Right atrium auricular region (tissue), 2 donors: ENCODE data around the gene MGST2. TPM values are rescaled to one million over a fixed set of nuclear protein-coding genes. Genes with fewer than 3 reads are reported as not detected.

ENCODE experiments used
- DNase-seq: peaks from one replicate; pipeline ENCODE4 v3.0.0-alpha.2; 2019; ENCODE audit warnings: low spot score
- H3K27ac ChIP-seq, 2 donors: fragments of 200-600 bp; sonication (generic); 1 replicate in 1 of 2; 2 replicates in 1 of 2; pipeline ENCODE4 v1.5.1; 2016 to 2019
- H3K27me3 ChIP-seq, 2 donors: fragments of 200-600 bp; sonication (generic); one replicate each; pipeline versions ENCODE4 v1.5.1 to v1.6.0; 2017 to 2019
- H3K36me3 ChIP-seq: fragments of 200-600 bp; sonication (generic); one replicate; pipeline ENCODE4 v1.5.1; 2016
- H3K4me1 ChIP-seq, 2 donors: fragments of 200-600 bp; sonication (generic); one replicate each; pipeline versions ENCODE4 v1.5.1 to v1.6.0; 2017 to 2019
- H3K4me3 ChIP-seq, 2 donors: fragments of 200-600 bp; sonication (generic); 1 replicate in 1 of 2; 2 replicates in 1 of 2; pipeline ENCODE4 v1.5.1; 2017 to 2019; ENCODE audit warnings: mild to moderate bottlenecking in 1 of 2, moderate library complexity in 1 of 2
- H3K9me3 ChIP-seq, 2 donors: fragments of 200-600 bp; sonication (generic); one replicate each; pipeline ENCODE4 v1.5.1; 2019
- CTCF ChIP-seq, 2 donors: fragments of 200-600 bp; sonication (generic); IDR thresholded peaks; one replicate each; pipeline ENCODE4 v1.5.1; 2019; ENCODE audit warnings: antibody characterized with exemption in 2 of 2
- total RNA-seq, 2 donors: library from RNA; depleted of rRNA; stranded (reverse); fragments of >200 nt; gene quantifications; one replicate each; pipeline ENCODE4 v1.1.0, GENCODE V29; 2016

The MGST2 gene
- total RNA-seq, 2 donors from 2014 or later: 77.4 to 129 TPM

- no peak overlapping the region for H3K4me3 ChIP-seq
- no peak for DNase-seq
- no peaks in the 10 kb centered on the region for H3K9me3 ChIP-seq
- no peak overlapping the region for H3K27ac ChIP-seq
- peaks cover 0 to 51% of the 10 kb centered on the region in 2 donors for H3K4me1 ChIP-seq
- peaks cover 8% of the 10 kb centered on the region for H3K36me3 ChIP-seq
- TF ChIP-seq CTCF (IDR thresholded peaks at IDR 0.05): no peak
- no peaks in the 10 kb centered on the region for H3K27me3 ChIP-seq
Measured at GRCh38 chr4:139668658-139669201, 3.1 kb downstream of the MGST2 start.

- H3K4me3 ChIP-seq: no peak overlapping the region
- DNase-seq: no peak
- no peaks in the 10 kb centered on the region for H3K9me3 ChIP-seq
- H3K27me3 ChIP-seq: no peaks in the 10 kb centered on the region
- peaks cover 8% of the 10 kb centered on the region for H3K36me3 ChIP-seq
- no peak for TF ChIP-seq CTCF (IDR thresholded peaks at IDR 0.05)
- no peak overlapping the region for H3K27ac ChIP-seq
- H3K4me1 ChIP-seq: peaks cover 0 to 55% of the 10 kb centered on the region in 2 donors
Measured at GRCh38 chr4:139669335-139669734, 3.7 kb downstream of the MGST2 start.

GRCh38 chr4:139669890-139670289 is 4.3 kb downstream of the MGST2 start:
- H3K4me1 ChIP-seq: peaks cover 0 to 54% of the 10 kb centered on the region in 2 donors
- no peak for DNase-seq
- no peak for TF ChIP-seq CTCF (IDR thresholded peaks at IDR 0.05)

GRCh38 chr4:139670775-139671174 is 5.2 kb downstream of the MGST2 start:
- Histone ChIP-seq H3K27ac (no peak overlapping the region), H3K9me3 (no peaks in the 10 kb centered on the region), H3K4me3 (no peak overlapping the region), H3K4me1 (peaks cover 0 to 47% of the 10 kb centered on the region in 2 donors), H3K27me3 (no peaks in the 10 kb centered on the region), H3K36me3 (peaks cover 8% of the 10 kb centered on the region)
- DNase-seq: no peak
- no peak for TF ChIP-seq CTCF (IDR thresholded peaks at IDR 0.05)

More at GRCh38 chr4:139669890-139670289, 4.3 kb downstream of the MGST2 start:
- no peaks in the 10 kb centered on the region for H3K9me3 ChIP-seq
- peaks cover 8% of the 10 kb centered on the region for H3K36me3 ChIP-seq
- no peak overlapping the region for H3K4me3 ChIP-seq
- H3K27ac ChIP-seq: no peak overlapping the region
- H3K27me3 ChIP-seq: no peaks in the 10 kb centered on the region

- H3K36me3 ChIP-seq: peaks cover 8% of the 10 kb centered on the region
- no peaks in the 10 kb centered on the region for H3K9me3 ChIP-seq
- no peak for TF ChIP-seq CTCF (IDR thresholded peaks at IDR 0.05)
- H3K4me3 ChIP-seq: no peak overlapping the region
- H3K27me3 ChIP-seq: no peaks in the 10 kb centered on the region
- H3K27ac ChIP-seq: no peak overlapping the region
- no peak for DNase-seq
- peaks cover 0 to 43% of the 10 kb centered on the region in 2 donors for H3K4me1 ChIP-seq
Measured at GRCh38 chr4:139672215-139672614, 6.6 kb downstream of the MGST2 start.

- TF ChIP-seq CTCF (IDR thresholded peaks at IDR 0.05): no peak
- peaks cover 0 to 38% of the 10 kb centered on the region in 2 donors for H3K4me1 ChIP-seq
- no peak overlapping the region for H3K27ac ChIP-seq
- H3K9me3 ChIP-seq: no peaks in the 10 kb centered on the region
- H3K4me3 ChIP-seq: no peak overlapping the region
- peaks cover 8% of the 10 kb centered on the region for H3K36me3 ChIP-seq
- H3K27me3 ChIP-seq: no peaks in the 10 kb centered on the region
- no peak for DNase-seq
Measured at GRCh38 chr4:139672732-139673131, 7.1 kb downstream of the MGST2 start.
